CD14-positive monocyte (primary cell): ENCODE data around the gene CNNM1. TPM values are rescaled to one million over a fixed set of nuclear protein-coding genes. Genes with fewer than 3 reads are reported as not detected.
A peak's percentile ranks its signal among the peaks of the same experiment; 100 is the strongest.

Experiments used
- DNase-seq, 3 donors: peaks; one replicate each; pipeline ENCODE4 v3.0.0-alpha.2; 2011 to 2022
- H2AFZ ChIP-seq: 2 replicates; pipeline ENCODE4 v1.6.0; 2012; ENCODE audit warnings: mild to moderate bottlenecking, low read depth, low read length, inconsistent platforms; ENCODE audit not compliant: insufficient read depth, poor library complexity, severe bottlenecking
- H3K27ac ChIP-seq, 2 donors: 1 replicate in 1 of 2; 2 replicates in 1 of 2; pipeline ENCODE4 v1.5.1; 2012 to 2013; ENCODE audit warnings: low read length in 2 of 2, control low read depth in 1 of 2, inconsistent platforms in 1 of 2, low read depth in 1 of 2, mild to moderate bottlenecking in 1 of 2
- H3K27me3 ChIP-seq, 2 donors: one replicate each; pipeline versions ENCODE4 v1.6.0 to v1.6.1; 2011 to 2013; ENCODE audit warnings: low read length in 2 of 2; ENCODE audit not compliant: control insufficient read depth in 2 of 2, insufficient read depth in 2 of 2
- H3K36me3 ChIP-seq, 2 donors: replicated peaks in 1 of 2; 1 replicate in 1 of 2; 2 replicates in 1 of 2; pipeline versions ENCODE4 v1.5.1 to v1.6.1; 2012 to 2013; ENCODE audit warnings: low read length in 2 of 2, control low read depth in 1 of 2, inconsistent platforms in 1 of 2, mild to moderate bottlenecking in 1 of 2; ENCODE audit not compliant: insufficient read depth in 2 of 2, control insufficient read depth in 1 of 2
- H3K4me1 ChIP-seq, 2 donors: 1 replicate in 1 of 2; 2 replicates in 1 of 2; pipeline versions ENCODE4 v1.5.1 to v1.6.1; 2012 to 2013; ENCODE audit warnings: low read length in 2 of 2, control low read depth in 1 of 2, inconsistent platforms in 1 of 2, mild to moderate bottlenecking in 1 of 2, moderate library complexity in 1 of 2; ENCODE audit not compliant: insufficient read depth in 2 of 2, control insufficient read depth in 1 of 2
- H3K4me2 ChIP-seq: replicated peaks from 2 replicates; pipeline ENCODE3; 2012; ENCODE audit warnings: low read length, moderate library complexity, mild to moderate bottlenecking; ENCODE audit not compliant: poor library complexity, severe bottlenecking; ENCODE audit errors: extremely low read depth
- H3K4me3 ChIP-seq, 3 experiments: fragments of 200-600 bp in 1 of 3; sonication (generic) in 1 of 3; replicated peaks in 1 of 3; 1 replicate in 2 of 3; 2 replicates in 1 of 3; pipeline ENCODE4 v1.5.1; 2011 to 2013; ENCODE audit warnings: low read length in 3 of 3, mild to moderate bottlenecking in 3 of 3, control low read depth in 2 of 3, low read depth in 2 of 3, inconsistent platforms in 1 of 3, moderate library complexity in 1 of 3
- H3K79me2 ChIP-seq: 2 replicates; pipeline ENCODE4 v1.6.0; 2012; ENCODE audit warnings: mild to moderate bottlenecking, control low read depth, inconsistent platforms, low read length, moderate library complexity; ENCODE audit not compliant: insufficient read depth
- H3K9ac ChIP-seq: 2 replicates; pipeline ENCODE4 v1.6.0; 2017; ENCODE audit warnings: low read length, mild to moderate bottlenecking; ENCODE audit not compliant: insufficient read depth, poor library complexity, severe bottlenecking
- H3K9me3 ChIP-seq, 2 donors: replicated peaks in 1 of 2; 1 replicate in 1 of 2; 2 replicates in 1 of 2; pipeline versions ENCODE4 v1.5.1 to v1.6.1; 2012 to 2013; ENCODE audit warnings: low read length in 2 of 2, control low read depth in 1 of 2; ENCODE audit not compliant: control insufficient read depth in 1 of 2, insufficient read depth in 1 of 2
- H4K20me1 ChIP-seq: 2 replicates; pipeline ENCODE4 v1.6.0; 2012; ENCODE audit warnings: mild to moderate bottlenecking, low read length, control low read depth, moderate library complexity; ENCODE audit not compliant: insufficient read depth
- H3K27ac Mint-ChIP-seq, 7 donors: one replicate each; pipeline ENCODE4 v1.8.0; 2020; ENCODE audit warnings: mild to moderate bottlenecking in 7 of 7, mixed read lengths in 7 of 7, moderate library complexity in 6 of 7, inconsistent platforms in 2 of 7
- H3K27me3 Mint-ChIP-seq, 3 donors: one replicate each; pipeline ENCODE4 v1.8.0; 2021 to 2022; ENCODE audit warnings: low read depth in 3 of 3, mild to moderate bottlenecking in 3 of 3, mixed read lengths in 3 of 3, moderate library complexity in 3 of 3, inconsistent platforms in 1 of 3
- H3K36me3 Mint-ChIP-seq, 2 donors: one replicate each; pipeline ENCODE4 v1.8.0; 2020; ENCODE audit warnings: mixed read lengths in 2 of 2, inconsistent platforms in 1 of 2, mild to moderate bottlenecking in 1 of 2
- H3K4me1 Mint-ChIP-seq: one replicate; pipeline ENCODE4 v1.8.0; 2020; ENCODE audit warnings: mild to moderate bottlenecking, mixed read lengths
- H3K4me3 Mint-ChIP-seq, 2 donors: one replicate each; pipeline ENCODE4 v1.8.0; 2020; ENCODE audit warnings: mild to moderate bottlenecking in 2 of 2, mixed read lengths in 2 of 2, moderate library complexity in 1 of 2
- H3K9me3 Mint-ChIP-seq, 7 donors: one replicate each; pipeline ENCODE4 v1.8.0; 2020 to 2022; ENCODE audit warnings: mixed read lengths in 7 of 7, mild to moderate bottlenecking in 6 of 7, moderate library complexity in 6 of 7, inconsistent platforms in 2 of 7
- WGBS: methylation state at CpG from one replicate; pipeline ENCODE4 v1.1.5; 2013; ENCODE audit warnings: missing lambda C conversion rate; ENCODE audit not compliant: insufficient coverage; 5-methylcytosine and 5-hydroxymethylcytosine counted together
- intact Hi-C, 2 donors: fragments of 100-400 bp; cut with micrococcal nuclease; formaldehyde crosslinking; loops; one replicate each; pipeline versions ENCODE4 v1.15.0 to v1.15.1; 2023
- polyA plus RNA-seq, 3 donors: library from polyadenylated mRNA; depleted of rRNA in 1 of 3; unstranded in 2 of 3; stranded (reverse) in 1 of 3; fragments of 300-500 nt in 2 of 3; fragments of >200 nt in 1 of 3; fragmentation: Illumina TruSeq in 2 of 3; gene quantifications; 1 replicate in 2 of 3; 2 replicates in 1 of 3; pipeline ENCODE4 v1.2.3, GENCODE V29; 2012 to 2021
- TF ChIP-seq, protein P1 (sequence below): fragments of 200-600 bp; IDR thresholded peaks from one replicate; pipeline ENCODE4 v1.8.0; 2022; ENCODE audit warnings: antibody characterized with exemption, mild to moderate bottlenecking

The CNNM1 gene
- polyA plus RNA-seq, 3 donors: not detected

DNA sequence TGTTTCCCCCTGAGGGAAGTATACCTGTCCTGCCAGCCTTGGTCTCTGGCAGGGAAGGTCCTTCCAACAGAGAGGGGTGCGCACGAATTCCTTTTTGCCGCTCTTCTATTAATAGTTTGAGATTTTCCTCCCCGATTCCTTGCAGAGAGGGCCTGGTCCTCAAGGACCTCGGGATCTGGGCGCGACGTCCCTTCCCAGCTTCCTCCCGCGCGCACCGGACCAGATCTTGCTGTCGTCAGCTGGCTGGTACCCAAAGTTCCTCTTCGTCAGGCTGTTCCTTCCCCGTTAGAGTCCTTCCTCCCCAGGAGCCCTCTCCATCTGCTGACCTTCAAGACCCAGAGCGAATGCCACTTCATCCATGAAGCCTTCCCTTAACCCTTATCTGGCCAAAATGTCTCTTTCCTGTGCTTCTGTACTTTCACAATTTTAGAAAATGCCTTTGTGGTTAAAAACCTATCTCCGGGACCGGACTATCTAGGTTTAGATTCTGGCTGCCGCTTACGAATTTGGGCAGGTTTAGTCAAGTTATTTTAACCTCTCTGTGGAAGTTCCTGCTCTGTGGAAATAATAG is 102.1 kb downstream of the CNNM1 start:
- Mint-ChIP-seq H3K27ac (peak overlapping the region; percentile 95 to 99 (median 97)), H3K36me3 (peaks cover 4 to 7% of the 10 kb centered on the region in 2 donors), H3K4me1 (peaks cover 22% of the 10 kb centered on the region), H3K27me3 (peaks cover 0 to 8% (median 0%) of the 10 kb centered on the region in 3 donors), H3K4me3 (peak overlapping the region; percentile 99 to 100), H3K9me3 (peaks cover 0 to 5% (median 0%) of the 10 kb centered on the region in 7 donors)
- H3K4me2 ChIP-seq: peak overlapping the region; percentile 75
- H3K27me3 ChIP-seq: no peaks in the 10 kb centered on the region
- H3K4me3 ChIP-seq: peak overlapping the region; percentile 41 to 76 (median 64)
- intact Hi-C loops: loop anchor here (5.0 to 10.0 kb wide), 2 partner anchors 191 to 284 kb away; partner anchors contain the start of gene SLC25A28 (in 2 of the 2)
- no peaks in the 10 kb centered on the region for H3K79me2 ChIP-seq
- H3K9ac ChIP-seq: peak overlapping the region; percentile 72
- DNase-seq: peak; percentile 35 to 65 (median 42)
- peaks cover 0 to 5% of the 10 kb centered on the region in 2 donors for H3K36me3 ChIP-seq
- TF ChIP-seq, protein P1, sequence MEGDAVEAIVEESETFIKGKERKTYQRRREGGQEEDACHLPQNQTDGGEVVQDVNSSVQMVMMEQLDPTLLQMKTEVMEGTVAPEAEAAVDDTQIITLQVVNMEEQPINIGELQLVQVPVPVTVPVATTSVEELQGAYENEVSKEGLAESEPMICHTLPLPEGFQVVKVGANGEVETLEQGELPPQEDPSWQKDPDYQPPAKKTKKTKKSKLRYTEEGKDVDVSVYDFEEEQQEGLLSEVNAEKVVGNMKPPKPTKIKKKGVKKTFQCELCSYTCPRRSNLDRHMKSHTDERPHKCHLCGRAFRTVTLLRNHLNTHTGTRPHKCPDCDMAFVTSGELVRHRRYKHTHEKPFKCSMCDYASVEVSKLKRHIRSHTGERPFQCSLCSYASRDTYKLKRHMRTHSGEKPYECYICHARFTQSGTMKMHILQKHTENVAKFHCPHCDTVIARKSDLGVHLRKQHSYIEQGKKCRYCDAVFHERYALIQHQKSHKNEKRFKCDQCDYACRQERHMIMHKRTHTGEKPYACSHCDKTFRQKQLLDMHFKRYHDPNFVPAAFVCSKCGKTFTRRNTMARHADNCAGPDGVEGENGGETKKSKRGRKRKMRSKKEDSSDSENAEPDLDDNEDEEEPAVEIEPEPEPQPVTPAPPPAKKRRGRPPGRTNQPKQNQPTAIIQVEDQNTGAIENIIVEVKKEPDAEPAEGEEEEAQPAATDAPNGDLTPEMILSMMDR: no peak
- H3K4me1 ChIP-seq: peaks cover 12 to 19% of the 10 kb centered on the region in 2 donors
- 2% methylated on average over 16 of the region's 20 CpGs for WGBS
- H3K27ac ChIP-seq: peak overlapping the region; percentile 83 to 84
- no peaks in the 10 kb centered on the region for H3K9me3 ChIP-seq
- H4K20me1 ChIP-seq: no peaks in the 10 kb centered on the region
- H2AFZ ChIP-seq: peak overlapping the region; percentile 93

DNA sequence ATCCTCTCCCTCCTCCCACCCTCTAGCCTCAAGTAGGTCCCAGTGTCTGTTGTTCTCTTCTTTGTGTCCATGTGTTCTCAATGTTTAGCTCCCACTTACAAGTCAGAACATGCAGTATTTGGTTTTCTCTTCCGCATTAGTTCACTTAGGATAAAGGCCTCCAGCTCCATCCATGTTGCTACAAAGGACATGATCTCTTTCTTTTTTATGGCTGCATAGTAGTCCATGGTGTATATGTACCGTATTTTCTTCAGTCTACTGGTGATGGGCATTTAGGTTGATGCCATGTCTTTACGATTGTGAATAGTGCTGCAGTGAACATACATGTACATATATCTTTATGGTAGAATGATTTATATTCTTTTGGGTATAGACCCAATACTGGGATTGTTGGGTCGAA is 102.9 kb downstream of the CNNM1 start:
- no peak for DNase-seq
- H3K27ac ChIP-seq: no peak overlapping the region
- H2AFZ ChIP-seq: no peak overlapping the region
- TF ChIP-seq, protein P1: no peak
- peaks cover 0 to 5% (median 0%) of the 10 kb centered on the region in 7 donors for H3K9me3 Mint-ChIP-seq
- H3K79me2 ChIP-seq: no peaks in the 10 kb centered on the region
- no peaks in the 10 kb centered on the region for H3K9me3 ChIP-seq
- H3K4me2 ChIP-seq: no peak overlapping the region
- peak overlapping the region in 1 of 7 donors; percentile 60 for H3K27ac Mint-ChIP-seq
- no peak overlapping the region for H3K4me3 Mint-ChIP-seq
- no CpG with 5 or more reads among the region's 4 CpGs for WGBS
- no peak overlapping the region for H3K9ac ChIP-seq
- intact Hi-C loops: loop anchor here (5.0 to 10.0 kb wide), 2 partner anchors 190 to 283 kb away; partner anchors contain the start of gene SLC25A28 (in 2 of the 2)
- peaks cover 0 to 5% of the 10 kb centered on the region in 2 donors for H3K36me3 ChIP-seq
- peaks cover 0 to 8% (median 0%) of the 10 kb centered on the region in 3 donors for H3K27me3 Mint-ChIP-seq
- no peaks in the 10 kb centered on the region for H3K27me3 ChIP-seq
- no peaks in the 10 kb centered on the region for H4K20me1 ChIP-seq
- H3K4me1 ChIP-seq: peaks cover 12 to 19% of the 10 kb centered on the region in 2 donors
- no peak overlapping the region for H3K4me3 ChIP-seq
- peaks cover 22% of the 10 kb centered on the region for H3K4me1 Mint-ChIP-seq
- peaks cover 4 to 7% of the 10 kb centered on the region in 2 donors for H3K36me3 Mint-ChIP-seq
